Skeletal muscle tissue (tissue), 4 donors: ENCODE measurements around the gene LARP1B. TPM values are rescaled to one million over a fixed set of nuclear protein-coding genes. Genes with fewer than 3 reads are reported as not detected.

Experiments used
- H3K27ac ChIP-seq: one replicate; pipeline ENCODE4 v1.7.0; 2013; ENCODE audit warnings: mild to moderate bottlenecking, low read depth, low read length, inconsistent platforms
- H3K27me3 ChIP-seq, 3 donors: one replicate each; pipeline ENCODE4 v1.7.0; 2013; ENCODE audit warnings: low read length in 3 of 3; ENCODE audit not compliant: control insufficient read depth in 3 of 3, insufficient read depth in 3 of 3
- H3K36me3 ChIP-seq, 3 donors: one replicate each; pipeline ENCODE4 v1.7.0; 2013; ENCODE audit warnings: low read length in 3 of 3; ENCODE audit not compliant: control insufficient read depth in 3 of 3, insufficient read depth in 3 of 3
- H3K4me1 ChIP-seq, 3 donors: one replicate each; pipeline ENCODE4 v1.7.0; 2013; ENCODE audit warnings: low read length in 3 of 3, mild to moderate bottlenecking in 3 of 3; ENCODE audit not compliant: control insufficient read depth in 3 of 3, insufficient read depth in 3 of 3
- H3K4me3 ChIP-seq, 3 donors: one replicate each; pipeline ENCODE4 v1.7.0; 2013; ENCODE audit warnings: low read length in 3 of 3
- H3K9ac ChIP-seq, 3 donors: one replicate each; pipeline ENCODE4 v1.7.0; 2013; ENCODE audit warnings: low read length in 3 of 3, mild to moderate bottlenecking in 3 of 3, moderate library complexity in 2 of 3, low read depth in 1 of 3
- H3K9me3 ChIP-seq, 3 donors: one replicate each; pipeline ENCODE4 v1.7.0; 2013; ENCODE audit warnings: low read length in 3 of 3; ENCODE audit not compliant: control insufficient read depth in 3 of 3
- total RNA-seq: library from RNA; depleted of rRNA; stranded (reverse); fragments of >200 nt; gene quantifications from one replicate; pipeline ENCODE4 v1.2.3, GENCODE V29; 2014
- donor health status: Osteomylitis.

The LARP1B gene
- total RNA-seq, 1 donor from 2014 or later, result 32.9 TPM

- Histone ChIP-seq H3K9ac (no peak overlapping the region), H3K4me3 (no peak overlapping the region), H3K27me3 (no peaks in the 10 kb centered on the region), H3K36me3 (no peaks in the 10 kb centered on the region), H3K4me1 (no peaks in the 10 kb centered on the region), H3K9me3 (no peaks in the 10 kb centered on the region), H3K27ac (no peak overlapping the region)
These were observed 159.4 kb downstream of the LARP1B start for GRCh38 chr4:128220286-128221235.

DNA sequence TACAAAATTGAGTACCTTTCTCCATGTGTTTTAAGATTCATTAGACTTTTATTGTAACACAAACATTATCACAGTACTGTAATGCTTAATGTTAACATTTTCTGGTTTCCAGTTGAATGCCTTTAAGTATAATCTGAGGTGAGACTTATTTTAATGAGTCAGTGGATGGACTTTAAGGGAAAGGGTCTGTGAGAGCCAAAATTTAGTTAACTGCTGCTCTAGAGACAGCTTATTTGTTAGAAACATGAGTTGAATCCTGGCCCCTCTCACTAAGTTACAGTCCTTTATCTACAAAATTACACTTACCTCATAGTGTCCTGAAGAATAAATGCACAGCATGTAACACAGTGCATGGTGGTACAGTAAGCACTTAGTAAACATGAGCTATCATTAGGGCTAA is 160.5 kb downstream of the LARP1B start:
- no peaks in the 10 kb centered on the region for H3K27me3 ChIP-seq
- no peak overlapping the region for H3K27ac ChIP-seq
- H3K4me3 ChIP-seq, result no peak overlapping the region
- no peaks in the 10 kb centered on the region for H3K9me3 ChIP-seq
- H3K36me3 ChIP-seq, result no peaks in the 10 kb centered on the region
- H3K4me1 ChIP-seq, result no peaks in the 10 kb centered on the region
- H3K9ac ChIP-seq, result no peak overlapping the region

- no peaks in the 10 kb centered on the region for H3K9me3 ChIP-seq
- H3K4me3 ChIP-seq, result no peak overlapping the region
- H3K27me3 ChIP-seq, result no peaks in the 10 kb centered on the region
- no peaks in the 10 kb centered on the region for H3K36me3 ChIP-seq
- H3K9ac ChIP-seq, result no peak overlapping the region
- H3K4me1 ChIP-seq, result peaks cover 0 to 3% (median 0%) of the 10 kb centered on the region in 3 donors
- no peak overlapping the region for H3K27ac ChIP-seq
These were observed 164.0 kb downstream of the LARP1B start for GRCh38 chr4:128225148-128225547.

- Histone ChIP-seq H3K27ac (no peak overlapping the region), H3K9ac (no peak overlapping the region), H3K36me3 (no peaks in the 10 kb centered on the region), H3K4me3 (no peak overlapping the region), H3K27me3 (no peaks in the 10 kb centered on the region), H3K9me3 (no peaks in the 10 kb centered on the region), H3K4me1 (peaks cover 0 to 3% (median 0%) of the 10 kb centered on the region in 3 donors)
These were observed 167.0 kb downstream of the LARP1B start for GRCh38 chr4:128227991-128228571.

GRCh38 chr4:128228845-128229795 is 168.0 kb downstream of the LARP1B start:
- Histone ChIP-seq H3K36me3 (no peaks in the 10 kb centered on the region), H3K27ac (no peak overlapping the region), H3K4me3 (no peak overlapping the region), H3K4me1 (peaks cover 0 to 3% (median 0%) of the 10 kb centered on the region in 3 donors), H3K27me3 (no peaks in the 10 kb centered on the region), H3K9ac (no peak overlapping the region), H3K9me3 (no peaks in the 10 kb centered on the region)

GRCh38 chr4:128232719-128233118 is 171.6 kb downstream of the LARP1B start:
- no peaks in the 10 kb centered on the region for H3K36me3 ChIP-seq
- H3K4me3 ChIP-seq, result no peak overlapping the region
- H3K27me3 ChIP-seq, result no peaks in the 10 kb centered on the region
- H3K9ac ChIP-seq, result no peak overlapping the region
- no peak overlapping the region for H3K27ac ChIP-seq
- H3K9me3 ChIP-seq, result no peaks in the 10 kb centered on the region
- peaks cover 0 to 3% (median 0%) of the 10 kb centered on the region in 3 donors for H3K4me1 ChIP-seq

DNA sequence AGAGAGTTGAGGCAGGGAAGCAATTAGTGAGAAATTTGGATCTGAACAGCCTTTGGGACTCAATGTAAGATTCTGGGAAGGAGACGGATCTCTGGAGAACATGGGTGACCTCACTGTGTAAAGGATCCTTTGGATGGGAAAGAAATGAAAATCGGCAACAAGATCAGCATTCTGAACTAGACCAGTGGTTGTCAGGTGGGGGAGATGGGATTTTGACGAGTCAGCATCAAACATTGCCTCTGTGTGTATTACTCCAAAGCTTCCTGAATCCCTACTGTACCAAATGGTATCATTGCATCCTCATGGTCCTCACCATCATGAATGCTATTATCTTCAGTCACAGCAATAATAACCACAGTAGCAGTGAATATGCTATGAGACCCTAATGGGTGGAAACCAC is 173.7 kb downstream of the LARP1B start:
- no peaks in the 10 kb centered on the region for H3K9me3 ChIP-seq
- no peak overlapping the region for H3K4me3 ChIP-seq
- H3K27ac ChIP-seq, result no peak overlapping the region
- no peaks in the 10 kb centered on the region for H3K4me1 ChIP-seq
- H3K36me3 ChIP-seq, result no peaks in the 10 kb centered on the region
- H3K27me3 ChIP-seq, result no peaks in the 10 kb centered on the region
- H3K9ac ChIP-seq, result no peak overlapping the region

GRCh38 chr4:128241019-128241418 is 179.9 kb downstream of the LARP1B start:
- no peak overlapping the region for H3K4me3 ChIP-seq
- no peaks in the 10 kb centered on the region for H3K27me3 ChIP-seq
- H3K36me3 ChIP-seq, result no peaks in the 10 kb centered on the region
- no peaks in the 10 kb centered on the region for H3K9me3 ChIP-seq
- H3K9ac ChIP-seq, result no peak overlapping the region
- H3K27ac ChIP-seq, result no peak overlapping the region
- no peaks in the 10 kb centered on the region for H3K4me1 ChIP-seq

- Histone ChIP-seq H3K9ac (no peak overlapping the region), H3K9me3 (no peaks in the 10 kb centered on the region), H3K27ac (no peak overlapping the region), H3K4me3 (no peak overlapping the region), H3K4me1 (no peaks in the 10 kb centered on the region), H3K36me3 (no peaks in the 10 kb centered on the region), H3K27me3 (no peaks in the 10 kb centered on the region)
These were observed 180.4 kb downstream of the LARP1B start for GRCh38 chr4:128241425-128241913.
